Keratinocyte (primary cell): Measurements from ENCODE around the gene IZUMO1R. TPM values are rescaled to one million over a fixed set of nuclear protein-coding genes. Genes with fewer than 3 reads are reported as not detected.

Source experiments
- DNase-seq: peaks from one replicate; pipeline ENCODE4 v3.0.0-alpha.2; 2011; ENCODE audit warnings: low read depth, missing footprints, low spot score
- FAIRE-seq: peaks from 2 replicates; lab custom pipeline; 2011; peaks lifted over from hg19 to GRCh38; lab: Jason Lieb, UNC
- H2AFZ ChIP-seq: 2 replicates; pipeline ENCODE4 v1.6.0; 2012; ENCODE audit warnings: low read length, control low read depth, inconsistent platforms; ENCODE audit not compliant: control insufficient read depth
- H3K27ac ChIP-seq: 2 replicates; pipeline ENCODE4 v1.5.1; 2011; ENCODE audit warnings: low read length; ENCODE audit not compliant: control insufficient read depth, insufficient read depth
- H3K27me3 ChIP-seq: 3 replicates; pipeline ENCODE4 v1.6.0; 2011; ENCODE audit warnings: low read length; ENCODE audit not compliant: control insufficient read depth, insufficient read depth; ENCODE audit errors: extremely low read depth
- H3K36me3 ChIP-seq, 2 experiments: 2 replicates in 1 of 2; 3 replicates in 1 of 2; pipeline ENCODE4 v1.5.1; 2011; ENCODE audit warnings: low read length in 2 of 2, mild to moderate bottlenecking in 1 of 2; ENCODE audit not compliant: control insufficient read depth in 2 of 2, insufficient read depth in 2 of 2; ENCODE audit errors: extremely low read depth in 1 of 2
- H3K4me1 ChIP-seq: 3 replicates; pipeline ENCODE4 v1.5.1; 2011; ENCODE audit warnings: low read length; ENCODE audit not compliant: control insufficient read depth, insufficient read depth; ENCODE audit errors: extremely low read depth
- H3K4me2 ChIP-seq: 3 replicates; pipeline ENCODE4 v1.6.0; 2011; ENCODE audit warnings: low read depth, low read length; ENCODE audit not compliant: control insufficient read depth, insufficient read depth; ENCODE audit errors: extremely low read depth
- H3K4me3 ChIP-seq, 3 experiments: fragments of 200-600 bp in 1 of 3; sonication (generic) in 1 of 3; 2 replicates in 2 of 3; 3 replicates in 1 of 3; pipeline ENCODE4 v1.5.1; 2011 to 2016; ENCODE audit warnings: low read length in 3 of 3, mild to moderate bottlenecking in 3 of 3, control low read depth in 2 of 3, inconsistent platforms in 1 of 3, low read depth in 1 of 3, mixed read lengths in 1 of 3, mixed run types in 1 of 3, moderate library complexity in 1 of 3; ENCODE audit not compliant: control insufficient read depth in 2 of 3, insufficient read depth in 2 of 3; ENCODE audit errors: extremely low read depth in 1 of 3
- H3K79me2 ChIP-seq: 2 replicates; pipeline ENCODE4 v1.6.0; 2012; ENCODE audit warnings: low read length; ENCODE audit not compliant: control insufficient read depth, insufficient read depth
- H3K9ac ChIP-seq: 3 replicates; pipeline ENCODE4 v1.6.0; 2011; ENCODE audit warnings: low read length; ENCODE audit not compliant: control insufficient read depth, insufficient read depth; ENCODE audit errors: extremely low read depth
- H3K9me1 ChIP-seq: 3 replicates; pipeline ENCODE4 v1.6.0; 2011; ENCODE audit warnings: low read length; ENCODE audit not compliant: control insufficient read depth, insufficient read depth; ENCODE audit errors: extremely low read depth
- H3K9me3 ChIP-seq: 2 replicates; pipeline ENCODE4 v1.5.1; 2012; ENCODE audit warnings: low read depth, low read length; ENCODE audit not compliant: control insufficient read depth
- H4K20me1 ChIP-seq: 3 replicates; pipeline ENCODE4 v1.6.0; 2011; ENCODE audit warnings: low read length; ENCODE audit not compliant: control insufficient read depth, insufficient read depth; ENCODE audit errors: extremely low read depth
- EZH2 ChIP-seq: IDR thresholded peaks from one replicate; pipeline ENCODE4 v1.6.1; 2012; ENCODE audit warnings: inconsistent platforms, mild to moderate bottlenecking, low read length, moderate library complexity
- dilution Hi-C: fragments of 300-500 bp; cut with MboI; formaldehyde crosslinking; loops from one replicate; pipeline ENCODE4 v1.7.0; 2020; ENCODE audit warnings: low sequenced_read_pairs; ENCODE audit not compliant: extremely low pct_ligation_motif_present
- polyA plus RNA-seq, 5 experiments: library from polyadenylated mRNA; depleted of rRNA in 3 of 5; stranded (reverse) in 3 of 5; stranded (forward) in 1 of 5; unstranded in 1 of 5; fragments of >200 nt; gene quantifications; 1 replicate in 1 of 5; 2 replicates in 3 of 5; 3 replicates in 1 of 5; pipeline versions ENCODE4 v1.2.1 to v1.2.3, GENCODE V29; 2011 to 2012; ENCODE audit warnings: missing spikeins in 2 of 5, low read depth in 1 of 5, low replicate concordance in 1 of 5
- TF ChIP-seq, protein P1 (sequence below), 3 experiments: IDR thresholded peaks in 1 of 3; conservative IDR thresholded peaks in 1 of 3; optimal IDR thresholded peaks in 1 of 3; 2 replicates in 2 of 3; 3 replicates in 1 of 3; pipeline versions ENCODE3 to v1.5.1; 2011; ENCODE audit warnings: low read length in 3 of 3, mild to moderate bottlenecking in 3 of 3, moderate library complexity in 2 of 3, control low read depth in 1 of 3, inconsistent platforms in 1 of 3; ENCODE audit not compliant: insufficient read depth in 2 of 3; ENCODE audit errors: extremely low read depth in 1 of 3

The IZUMO1R gene
- polyA plus RNA-seq, 1 donor (not counting 4 experiments of a cell fraction or from before 2014, with no cell fraction given) = not detected

DNA sequence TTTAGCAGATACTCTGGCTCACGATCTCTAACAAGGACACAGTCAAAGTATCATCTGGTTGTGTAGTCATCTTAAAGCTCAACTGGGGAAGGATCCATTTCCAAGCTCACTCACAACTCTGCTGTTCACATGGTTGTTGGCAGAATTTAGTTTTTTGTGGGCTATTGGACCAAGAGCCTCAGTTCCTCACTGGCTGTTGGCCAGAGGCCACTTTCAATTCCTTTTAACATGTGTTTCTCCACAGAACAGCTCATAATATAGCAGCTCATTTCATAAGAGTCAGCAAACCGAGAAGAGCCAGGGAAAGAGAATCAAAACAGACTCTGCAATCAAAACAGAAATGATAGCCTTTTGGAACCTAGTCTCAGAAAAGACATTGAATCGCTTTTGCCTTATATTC is 22.6 kb downstream of the IZUMO1R start:
- Histone ChIP-seq H3K79me2 (no peaks in the 10 kb centered on the region), H3K4me3 (no peak overlapping the region), H3K4me1 (peaks cover 3% of the 10 kb centered on the region), H3K36me3 (no peaks in the 10 kb centered on the region), H3K4me2 (no peak overlapping the region), H2AFZ (no peak overlapping the region), H3K27me3 (peaks cover 3% of the 10 kb centered on the region), H3K27ac (no peak overlapping the region), H3K9ac (no peak overlapping the region), H3K9me3 (no peaks in the 10 kb centered on the region), H3K9me1 (no peaks in the 10 kb centered on the region), H4K20me1 (no peaks in the 10 kb centered on the region)
- TF ChIP-seq EZH2 = no peak
- TF ChIP-seq, protein P1, sequence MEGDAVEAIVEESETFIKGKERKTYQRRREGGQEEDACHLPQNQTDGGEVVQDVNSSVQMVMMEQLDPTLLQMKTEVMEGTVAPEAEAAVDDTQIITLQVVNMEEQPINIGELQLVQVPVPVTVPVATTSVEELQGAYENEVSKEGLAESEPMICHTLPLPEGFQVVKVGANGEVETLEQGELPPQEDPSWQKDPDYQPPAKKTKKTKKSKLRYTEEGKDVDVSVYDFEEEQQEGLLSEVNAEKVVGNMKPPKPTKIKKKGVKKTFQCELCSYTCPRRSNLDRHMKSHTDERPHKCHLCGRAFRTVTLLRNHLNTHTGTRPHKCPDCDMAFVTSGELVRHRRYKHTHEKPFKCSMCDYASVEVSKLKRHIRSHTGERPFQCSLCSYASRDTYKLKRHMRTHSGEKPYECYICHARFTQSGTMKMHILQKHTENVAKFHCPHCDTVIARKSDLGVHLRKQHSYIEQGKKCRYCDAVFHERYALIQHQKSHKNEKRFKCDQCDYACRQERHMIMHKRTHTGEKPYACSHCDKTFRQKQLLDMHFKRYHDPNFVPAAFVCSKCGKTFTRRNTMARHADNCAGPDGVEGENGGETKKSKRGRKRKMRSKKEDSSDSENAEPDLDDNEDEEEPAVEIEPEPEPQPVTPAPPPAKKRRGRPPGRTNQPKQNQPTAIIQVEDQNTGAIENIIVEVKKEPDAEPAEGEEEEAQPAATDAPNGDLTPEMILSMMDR (optimal IDR thresholded peaks at IDR 0.05 in 1 of 3, IDR thresholded peaks at IDR 0.05 in 1 of 3, conservative IDR thresholded peaks at IDR 0.05 in 1 of 3; ENCODE audit: extremely low read depth in 1 of 3, insufficient read depth in 2 of 3, low read length in 3 of 3) = no peak
- no peak for DNase-seq
- no peak for FAIRE-seq
- dilution Hi-C loops = no loop called here

DNA sequence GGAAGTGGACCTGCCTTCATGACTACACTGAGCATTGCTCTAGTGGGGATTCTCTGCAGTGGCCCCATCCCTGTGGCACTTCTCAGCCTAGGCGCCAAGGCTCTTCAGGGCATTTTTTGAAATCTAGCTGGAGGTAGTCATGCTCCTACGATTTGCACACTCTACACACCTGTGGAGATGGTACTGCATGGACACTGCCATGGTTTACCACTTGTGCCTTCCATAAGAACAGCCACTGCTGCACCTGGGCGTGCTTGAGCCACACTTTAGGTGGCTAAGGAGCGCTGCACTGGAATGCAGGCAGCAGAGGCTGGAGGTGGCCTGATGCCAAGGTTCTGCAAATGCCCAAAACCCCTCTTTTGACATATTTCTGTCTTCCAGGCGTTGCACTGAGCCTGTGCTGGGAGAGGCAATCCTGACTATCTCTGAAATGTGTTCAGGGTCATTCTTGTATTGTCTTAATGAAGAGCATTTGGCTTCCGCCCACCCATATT is 24.3 kb downstream of the IZUMO1R start:
- H3K4me3 ChIP-seq = no peak overlapping the region
- H3K36me3 ChIP-seq = no peaks in the 10 kb centered on the region
- no peak overlapping the region for H3K4me2 ChIP-seq
- dilution Hi-C loops = no loop called here
- no peak overlapping the region for H2AFZ ChIP-seq
- no peak overlapping the region for H3K9ac ChIP-seq
- no peaks in the 10 kb centered on the region for H4K20me1 ChIP-seq
- no peaks in the 10 kb centered on the region for H3K9me3 ChIP-seq
- no peak for TF ChIP-seq EZH2
- TF ChIP-seq, protein P1 (optimal IDR thresholded peaks at IDR 0.05 in 1 of 3, IDR thresholded peaks at IDR 0.05 in 1 of 3, conservative IDR thresholded peaks at IDR 0.05 in 1 of 3; ENCODE audit: extremely low read depth in 1 of 3, insufficient read depth in 2 of 3, low read length in 3 of 3) = no peak
- DNase-seq = no peak
- no peaks in the 10 kb centered on the region for H3K9me1 ChIP-seq
- no peaks in the 10 kb centered on the region for H3K79me2 ChIP-seq
- no peak overlapping the region for H3K27ac ChIP-seq
- H3K27me3 ChIP-seq = peaks cover 7% of the 10 kb centered on the region
- no peak for FAIRE-seq
- H3K4me1 ChIP-seq = peaks cover 3% of the 10 kb centered on the region
